ENCODE results near the gene CHST15. TPM values are rescaled to one million over a fixed set of nuclear protein-coding genes. Genes with fewer than 3 reads are reported as not detected.

The CHST15 gene
- total RNA-seq (2014; rRNA removed; shearing (Covaris generic)) (0.11 and 0.25 TPM in 2 replicates), polyA plus RNA-seq (2016; fragmentation: Nextera tagmentation; extraction: Ambion mirVana) (0.06 and 0.34 TPM in 2 replicates)

- 3 to 5% methylated on average over 72 to 87 of the region's 106 CpGs for WGBS, 2 experiments (ENCODE audit: low coverage in 1 of 2, low lambda C conversion rate in 2 of 2, missing lambda C conversion rate in 2 of 2)
- peak; percentile 38 for DNase-seq
- H3K27ac ChIP-seq, result no peak within 1 kb of the TSS
- peaks cover 4% of the 10 kb centered on the region; the same call in 1 of the 2 replicates for H3K4me1 ChIP-seq (ENCODE audit: insufficient read depth)
- no peaks in the 10 kb centered on the region for H3K79me2 ChIP-seq (ENCODE audit: insufficient read depth)
- H3K36me3 ChIP-seq (ENCODE audit: low read depth), result no peaks in the 10 kb centered on the region
- no peaks in the 10 kb centered on the region for H3K9me2 ChIP-seq (ENCODE audit: insufficient read depth)
- TF ChIP-seq EZH2 (IDR thresholded peaks at IDR 0.05; ENCODE audit: insufficient read depth, poor library complexity, severe bottlenecking), result no peak
- TF ChIP-seq EZH2phosphoT487 (IDR thresholded peaks at IDR 0.05; ENCODE audit: insufficient read depth, low read depth), result no peak
- H3K9me3 ChIP-seq (ENCODE audit: low read depth), result no peaks in the 10 kb centered on the region
- no peak within 1 kb of the TSS for H3K9ac ChIP-seq
- in situ Hi-C loops (cut with MboI), result no loop called here
- H3K4me2 ChIP-seq (ENCODE audit: unreplicated experiment), result peak within 1 kb of the TSS; percentile 68
- peak within 1 kb of the TSS; percentile 27; the same call in 1 of the 2 replicates for H2AFZ ChIP-seq
- peaks cover 87% of the 10 kb centered on the region for H3K27me3 ChIP-seq (replicated peaks; ENCODE audit: insufficient read depth)
- no peaks in the 10 kb centered on the region for H4K20me1 ChIP-seq (ENCODE audit: insufficient read depth)
- peak within 1 kb of the TSS; percentile 60 for H3K4me3 ChIP-seq
- H3F3A ChIP-seq (ENCODE audit: insufficient read depth), result no peaks in the 10 kb centered on the region
Measured at GRCh38 chr10:124092860-124093773, at the start of gene CHST15. Gene CHST15, minus strand, starts transcription at chr10:124093598. Its CDS starts 47,386 bp downstream, at chr10:124046212.

- TF ChIP-seq EZH2 (IDR thresholded peaks at IDR 0.05; ENCODE audit: insufficient read depth, poor library complexity, severe bottlenecking) (no peak), EZH2phosphoT487 (IDR thresholded peaks at IDR 0.05; ENCODE audit: insufficient read depth, low read depth) (no peak)
- Histone ChIP-seq H4K20me1 (ENCODE audit: insufficient read depth) (no peaks in the 10 kb centered on the region), H3K9me3 (ENCODE audit: low read depth) (no peaks in the 10 kb centered on the region), H3F3A (ENCODE audit: insufficient read depth) (no peaks in the 10 kb centered on the region), H3K4me2 (ENCODE audit: unreplicated experiment) (no peak overlapping the region), H3K36me3 (ENCODE audit: low read depth) (no peaks in the 10 kb centered on the region), H2AFZ (no peak overlapping the region), H3K9ac (no peak overlapping the region), H3K4me3 (no peak overlapping the region), H3K4me1 (ENCODE audit: insufficient read depth) (0 out of 2 replicates have a peak, but pooled peaks cover 3% of the 10 kb centered on the region), H3K79me2 (ENCODE audit: insufficient read depth) (no peaks in the 10 kb centered on the region), H3K27ac (no peak overlapping the region), H3K9me2 (ENCODE audit: insufficient read depth) (no peaks in the 10 kb centered on the region), H3K27me3 (replicated peaks; ENCODE audit: insufficient read depth) (no peaks in the 10 kb centered on the region)
- in situ Hi-C loops (cut with MboI), result no loop called here
- 46 to 61% methylated on average over 6 of the region's 6 CpGs for WGBS, 2 experiments (ENCODE audit: low coverage in 1 of 2, low lambda C conversion rate in 2 of 2, missing lambda C conversion rate in 2 of 2)
- DNase-seq, result peak; percentile 32
Measured at GRCh38 chr10:124142960-124143359, 49.6 kb upstream of the CHST15 start.

- no peak for TF ChIP-seq EZH2 (IDR thresholded peaks at IDR 0.05; ENCODE audit: insufficient read depth, poor library complexity, severe bottlenecking)
- TF ChIP-seq EZH2phosphoT487 (IDR thresholded peaks at IDR 0.05; ENCODE audit: insufficient read depth, low read depth), result no peak
- H3K27me3 ChIP-seq (replicated peaks; ENCODE audit: insufficient read depth), result no peaks in the 10 kb centered on the region
- no peak overlapping the region for H3K27ac ChIP-seq
- no peak overlapping the region for H3K4me3 ChIP-seq
- WGBS, 2 experiments (ENCODE audit: low coverage in 1 of 2, low lambda C conversion rate in 2 of 2, missing lambda C conversion rate in 2 of 2), result 36% methylated on average over 7 of the region's 7 CpGs
- H3K4me2 ChIP-seq (ENCODE audit: unreplicated experiment), result no peak overlapping the region
- H3K4me1 ChIP-seq (ENCODE audit: insufficient read depth), result 0 out of 2 replicates have a peak, but pooled peaks cover 3% of the 10 kb centered on the region
- in situ Hi-C loops (cut with MboI), result no loop called here
- H3K79me2 ChIP-seq (ENCODE audit: insufficient read depth), result no peaks in the 10 kb centered on the region
- DNase-seq, result no peak
- no peaks in the 10 kb centered on the region for H3K9me2 ChIP-seq (ENCODE audit: insufficient read depth)
- H2AFZ ChIP-seq, result no peak overlapping the region
- H3F3A ChIP-seq (ENCODE audit: insufficient read depth), result no peaks in the 10 kb centered on the region
- H3K36me3 ChIP-seq (ENCODE audit: low read depth), result no peaks in the 10 kb centered on the region
- no peaks in the 10 kb centered on the region for H4K20me1 ChIP-seq (ENCODE audit: insufficient read depth)
- H3K9me3 ChIP-seq (ENCODE audit: low read depth), result no peaks in the 10 kb centered on the region
- no peak overlapping the region for H3K9ac ChIP-seq
Measured at GRCh38 chr10:124142006-124142739, 48.8 kb upstream of the CHST15 start.

- WGBS, 2 experiments (ENCODE audit: low coverage in 1 of 2, low lambda C conversion rate in 2 of 2, missing lambda C conversion rate in 2 of 2), result 40 to 41% methylated on average over 6 of the region's 6 CpGs
Measured at GRCh38 chr10:124138883-124139348, 45.5 kb upstream of the CHST15 start.

More at GRCh38 chr10:124138883-124139348, 45.5 kb upstream of the CHST15 start:
- no peak for TF ChIP-seq EZH2phosphoT487 (IDR thresholded peaks at IDR 0.05; ENCODE audit: insufficient read depth, low read depth)
- no peak for TF ChIP-seq EZH2 (IDR thresholded peaks at IDR 0.05; ENCODE audit: insufficient read depth, poor library complexity, severe bottlenecking)
- H3K27me3 ChIP-seq (replicated peaks; ENCODE audit: insufficient read depth), result no peaks in the 10 kb centered on the region
- H3K4me2 ChIP-seq (ENCODE audit: unreplicated experiment), result no peak overlapping the region
- no peak overlapping the region for H2AFZ ChIP-seq
- H4K20me1 ChIP-seq (ENCODE audit: insufficient read depth), result no peaks in the 10 kb centered on the region
- no peaks in the 10 kb centered on the region for H3K9me3 ChIP-seq (ENCODE audit: low read depth)
- no peak overlapping the region for H3K4me3 ChIP-seq
- H3F3A ChIP-seq (ENCODE audit: insufficient read depth), result no peaks in the 10 kb centered on the region
- no peaks in the 10 kb centered on the region for H3K9me2 ChIP-seq (ENCODE audit: insufficient read depth)
- H3K4me1 ChIP-seq (ENCODE audit: insufficient read depth), result 0 out of 2 replicates have a peak, but pooled peaks cover 3% of the 10 kb centered on the region
- H3K9ac ChIP-seq, result no peak overlapping the region
- no peaks in the 10 kb centered on the region for H3K79me2 ChIP-seq (ENCODE audit: insufficient read depth)
- in situ Hi-C loops (cut with MboI), result no loop called here
- H3K27ac ChIP-seq, result no peak overlapping the region
- DNase-seq, result no peak
- H3K36me3 ChIP-seq (ENCODE audit: low read depth), result no peaks in the 10 kb centered on the region
